HG03460 (cell line): Measurements from ENCODE around the gene PRDX2.

Experiments
- ATAC-seq: cut with Tn5 transposase; IDR thresholded peaks from one replicate; pipeline ENCODE4 v1.9.1; 2021; ENCODE audit not compliant: unreplicated experiment

The PRDX2 gene

DNA sequence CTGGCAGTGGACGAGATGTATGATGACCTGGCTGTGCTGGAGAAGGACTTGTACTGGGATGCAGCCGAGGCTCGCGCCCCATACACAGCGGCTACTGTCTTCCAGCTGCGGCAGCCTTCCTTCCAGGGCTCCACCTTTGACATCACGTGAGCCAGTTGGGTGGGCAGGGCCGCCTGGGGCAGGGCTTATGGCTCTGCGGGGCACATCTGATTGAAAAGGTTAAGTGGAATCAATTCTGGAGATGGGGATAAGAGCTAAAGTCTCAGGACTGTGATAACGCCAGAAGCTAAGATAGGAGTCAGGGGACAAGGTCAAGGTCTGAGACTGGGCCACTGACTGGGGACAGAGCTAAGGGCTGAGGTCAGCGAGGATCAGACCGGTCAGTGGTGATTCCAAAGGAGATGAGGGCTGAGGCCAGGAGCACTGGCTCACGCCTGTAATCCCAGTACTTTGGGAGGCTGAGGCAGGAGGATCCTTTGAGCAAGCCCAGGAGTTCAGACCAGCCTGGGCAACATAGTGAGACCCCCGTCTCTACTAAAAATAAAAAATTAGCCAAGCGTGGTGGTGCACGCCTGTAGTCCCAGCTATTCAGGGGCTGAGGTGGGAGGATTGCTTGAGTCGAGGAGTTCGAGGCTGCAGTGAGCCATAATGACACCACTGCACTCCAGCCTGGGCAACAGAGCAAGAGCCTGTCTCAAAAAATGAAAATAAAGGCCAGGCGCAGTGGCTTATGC lies 45.3 kb downstream of the PRDX2 start:
- no peak for ATAC-seq

DNA sequence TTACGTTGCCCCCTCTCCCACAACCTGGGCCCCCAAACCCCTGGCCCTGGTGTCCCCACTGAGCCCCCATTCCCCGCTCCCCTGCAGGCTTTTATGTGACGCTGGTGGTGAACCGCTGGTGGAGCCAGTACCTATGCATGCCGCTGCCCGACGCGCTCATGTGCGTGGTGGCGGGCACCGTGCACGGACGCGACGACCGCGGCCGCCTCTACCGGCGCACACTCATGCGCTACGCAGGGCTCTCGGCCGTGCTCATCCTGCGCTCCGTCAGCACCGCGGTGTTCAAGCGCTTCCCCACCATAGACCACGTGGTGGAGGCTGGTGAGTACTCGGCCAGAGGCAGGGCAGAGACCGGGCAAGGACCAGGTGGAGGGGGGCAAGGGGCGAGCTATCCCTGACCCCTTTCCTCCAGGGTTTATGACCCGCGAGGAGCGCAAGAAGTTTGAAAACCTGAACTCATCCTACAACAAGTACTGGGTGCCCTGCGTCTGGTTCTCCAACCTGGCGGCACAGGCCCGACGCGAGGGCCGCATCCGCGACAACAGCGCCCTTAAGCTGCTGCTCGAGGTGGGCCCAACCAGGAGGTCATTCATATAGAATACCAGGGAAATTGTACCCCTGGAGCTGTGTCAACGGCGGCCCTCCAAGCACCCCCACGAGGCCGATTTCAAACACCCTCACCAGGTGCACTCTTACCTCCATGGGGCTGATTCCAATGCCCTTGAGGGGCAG lies 47.0 kb downstream of the PRDX2 start:
- no peak for ATAC-seq

DNA sequence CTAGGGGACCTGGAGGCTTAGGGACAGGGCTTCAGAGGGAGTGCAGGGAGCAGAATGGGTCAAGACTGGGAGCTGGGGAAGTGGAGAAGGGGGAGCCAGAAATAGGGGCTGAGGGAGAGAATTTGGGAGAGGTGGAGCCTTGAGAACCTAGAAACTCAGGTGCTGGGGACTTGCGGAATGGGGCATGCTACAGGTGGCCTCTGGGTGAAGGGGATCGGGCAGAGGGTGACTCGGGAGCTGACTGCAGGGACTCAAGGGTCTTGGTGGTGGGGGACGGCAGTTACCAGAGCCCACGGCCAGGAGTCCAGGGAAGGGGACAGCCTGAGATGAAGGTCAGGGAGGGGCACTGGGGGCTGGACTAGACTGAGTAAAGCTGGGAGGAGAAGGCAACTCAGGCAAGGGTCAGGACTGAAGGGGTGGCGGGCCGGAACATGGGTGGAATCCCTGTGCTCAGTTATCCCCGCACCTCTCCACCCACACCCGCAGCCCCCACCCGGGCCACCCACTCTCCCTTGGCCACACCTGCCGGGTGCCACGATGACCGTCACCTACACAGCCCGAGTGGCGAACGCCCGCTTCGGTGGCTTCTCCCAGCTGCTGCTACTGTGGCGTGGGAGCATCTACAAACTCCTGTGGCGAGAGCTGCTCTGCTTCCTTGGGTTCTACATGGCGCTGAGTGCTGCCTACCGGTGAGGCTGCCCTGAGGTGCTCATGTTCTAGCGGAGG lies 49.4 kb downstream of the PRDX2 start:
- no peak for ATAC-seq

DNA sequence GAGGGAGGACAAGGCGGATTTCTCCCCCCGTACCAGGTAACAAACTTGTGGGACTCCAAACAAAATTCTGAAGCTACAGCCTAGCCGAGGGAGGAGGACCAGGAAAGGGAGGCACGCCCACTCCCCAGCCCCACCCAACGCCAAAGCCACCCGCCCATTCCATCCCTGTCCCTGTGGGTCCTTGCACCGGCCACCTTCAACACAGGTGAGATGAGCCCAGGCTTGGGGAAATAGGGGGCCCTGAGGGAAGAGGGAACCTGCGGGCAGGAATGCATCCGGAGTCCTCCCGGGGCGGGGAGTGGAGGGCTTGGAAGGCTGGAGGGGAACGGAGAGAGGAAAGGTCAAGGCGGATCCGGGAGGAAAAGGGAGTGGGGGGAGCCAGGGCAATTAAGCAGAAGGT lies 50.0 kb downstream of the PRDX2 start, which contains the start of gene BEST2:
Gene BEST2 (plus strand): TSS at position 157 of the 400 bp plus-strand sequence. CDS start 802 bp downstream, outside the sequence.
- no peak for ATAC-seq

DNA sequence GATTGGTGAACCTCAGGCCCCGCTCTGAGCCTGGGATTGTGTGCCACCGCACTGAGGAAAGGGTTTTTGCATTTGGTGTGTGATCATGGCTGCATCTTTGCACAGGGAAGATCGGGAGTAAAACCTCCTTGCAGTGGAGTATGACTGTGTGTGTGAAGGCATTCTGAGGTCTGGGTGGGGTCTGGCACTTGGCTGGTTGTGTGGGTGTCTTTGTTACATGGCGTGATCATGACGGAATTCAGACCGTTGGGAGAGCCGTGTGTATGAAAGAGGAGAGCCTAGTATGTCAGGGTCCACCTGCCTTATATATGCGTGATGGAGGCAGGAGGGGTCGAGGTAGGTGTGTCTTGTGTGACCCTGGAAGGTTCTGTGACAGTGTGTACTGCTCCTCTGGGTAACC lies 50.7 kb downstream of the PRDX2 start:
- ATAC-seq = no peak

DNA sequence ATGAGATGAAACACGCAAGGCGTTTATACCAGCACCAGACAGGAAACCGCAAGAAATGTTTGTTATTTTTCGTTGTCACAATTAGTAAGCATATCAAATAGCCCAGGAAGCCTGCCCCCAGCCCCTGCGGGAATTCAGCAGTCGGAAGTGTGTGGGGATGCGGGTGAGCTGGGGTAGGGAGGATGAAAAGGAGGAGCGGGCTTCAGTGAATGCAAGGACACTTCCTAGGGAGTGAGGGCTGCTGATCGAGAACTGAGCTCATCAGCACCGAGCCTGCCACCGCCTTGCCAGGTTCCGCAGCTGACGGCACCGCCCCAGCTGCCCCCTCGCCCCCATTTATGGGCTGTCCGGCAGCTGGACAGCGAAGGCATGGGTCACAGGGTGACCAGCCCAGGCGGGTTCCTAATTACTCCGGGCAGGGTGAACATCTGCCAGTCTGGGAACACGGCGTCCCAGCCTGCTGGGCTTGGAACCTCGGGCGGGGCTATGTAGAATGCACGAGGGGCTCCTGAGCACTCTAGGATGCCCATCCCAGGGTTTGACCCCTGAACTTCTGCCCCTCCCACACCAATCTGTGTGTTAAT lies 51.6 kb downstream of the PRDX2 start:
- ATAC-seq = no peak

DNA sequence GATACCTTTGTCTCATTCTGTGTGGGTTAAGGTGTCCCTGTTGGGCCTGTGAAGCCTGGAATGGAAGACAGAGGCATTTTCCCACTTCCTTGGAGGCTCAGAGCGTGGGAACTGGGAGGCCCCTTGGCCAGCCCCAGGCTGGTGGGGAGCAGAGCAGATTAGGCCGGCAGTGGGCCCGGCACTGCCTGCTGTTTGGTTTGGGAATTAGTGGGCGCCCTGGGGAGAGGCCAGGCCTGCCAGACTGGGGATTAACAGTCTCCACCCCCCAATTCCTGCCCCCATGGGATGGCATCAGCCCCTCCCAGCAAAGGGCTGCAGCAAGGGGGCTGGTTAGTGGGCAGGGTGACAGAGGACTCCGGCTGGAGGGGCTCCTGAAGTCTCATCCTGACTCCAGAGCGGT lies 53.1 kb downstream of the PRDX2 start:
- ATAC-seq = no peak
